WI38 (cell line): ENCODE measurements around the gene HECTD1.

Experiments
- H3K4me3 ChIP-seq: 2 replicates; pipeline ENCODE4 v1.5.1; 2011; ENCODE audit warnings: low read depth, mild to moderate bottlenecking, control low read depth, low read length
- TF ChIP-seq, protein P1 (sequence below): IDR thresholded peaks from 2 replicates; pipeline ENCODE4 v1.5.1; 2012; ENCODE audit warnings: low read depth, mild to moderate bottlenecking, control low read depth, low read length

The HECTD1 gene

DNA sequence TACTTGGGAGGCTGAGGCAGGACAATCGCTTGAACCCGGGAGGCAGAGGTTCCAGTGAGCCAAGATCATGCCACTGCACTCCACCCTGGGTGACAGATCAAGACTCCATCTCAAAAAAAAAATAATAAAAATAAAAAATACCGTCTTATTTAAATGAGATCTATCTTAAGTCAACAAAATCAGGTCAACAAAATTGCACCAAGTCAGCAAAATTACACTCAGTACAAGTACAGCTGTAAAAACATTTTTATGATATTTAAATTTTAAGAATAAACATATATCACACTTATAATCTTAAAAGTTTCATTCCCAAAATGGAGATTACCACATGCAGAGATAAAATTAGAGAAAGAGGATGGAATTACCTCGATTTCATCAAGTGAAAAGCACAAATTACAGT lies 33.2 kb downstream of the HECTD1 start:
- TF ChIP-seq, protein P1, sequence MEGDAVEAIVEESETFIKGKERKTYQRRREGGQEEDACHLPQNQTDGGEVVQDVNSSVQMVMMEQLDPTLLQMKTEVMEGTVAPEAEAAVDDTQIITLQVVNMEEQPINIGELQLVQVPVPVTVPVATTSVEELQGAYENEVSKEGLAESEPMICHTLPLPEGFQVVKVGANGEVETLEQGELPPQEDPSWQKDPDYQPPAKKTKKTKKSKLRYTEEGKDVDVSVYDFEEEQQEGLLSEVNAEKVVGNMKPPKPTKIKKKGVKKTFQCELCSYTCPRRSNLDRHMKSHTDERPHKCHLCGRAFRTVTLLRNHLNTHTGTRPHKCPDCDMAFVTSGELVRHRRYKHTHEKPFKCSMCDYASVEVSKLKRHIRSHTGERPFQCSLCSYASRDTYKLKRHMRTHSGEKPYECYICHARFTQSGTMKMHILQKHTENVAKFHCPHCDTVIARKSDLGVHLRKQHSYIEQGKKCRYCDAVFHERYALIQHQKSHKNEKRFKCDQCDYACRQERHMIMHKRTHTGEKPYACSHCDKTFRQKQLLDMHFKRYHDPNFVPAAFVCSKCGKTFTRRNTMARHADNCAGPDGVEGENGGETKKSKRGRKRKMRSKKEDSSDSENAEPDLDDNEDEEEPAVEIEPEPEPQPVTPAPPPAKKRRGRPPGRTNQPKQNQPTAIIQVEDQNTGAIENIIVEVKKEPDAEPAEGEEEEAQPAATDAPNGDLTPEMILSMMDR: no peak
- H3K4me3 ChIP-seq: no peak overlapping the region

- H3K4me3 ChIP-seq: no peak overlapping the region
- TF ChIP-seq, protein P1: no peak
Observed at GRCh38 chr14:31173120-31173837, 34.3 kb downstream of the HECTD1 start.

GRCh38 chr14:31172084-31172483 lies 35.5 kb downstream of the HECTD1 start:
- H3K4me3 ChIP-seq: no peak overlapping the region
- TF ChIP-seq, protein P1: no peak

- TF ChIP-seq, protein P1: no peak
- no peak overlapping the region for H3K4me3 ChIP-seq
Observed at GRCh38 chr14:31170411-31170810, 37.2 kb downstream of the HECTD1 start.

DNA sequence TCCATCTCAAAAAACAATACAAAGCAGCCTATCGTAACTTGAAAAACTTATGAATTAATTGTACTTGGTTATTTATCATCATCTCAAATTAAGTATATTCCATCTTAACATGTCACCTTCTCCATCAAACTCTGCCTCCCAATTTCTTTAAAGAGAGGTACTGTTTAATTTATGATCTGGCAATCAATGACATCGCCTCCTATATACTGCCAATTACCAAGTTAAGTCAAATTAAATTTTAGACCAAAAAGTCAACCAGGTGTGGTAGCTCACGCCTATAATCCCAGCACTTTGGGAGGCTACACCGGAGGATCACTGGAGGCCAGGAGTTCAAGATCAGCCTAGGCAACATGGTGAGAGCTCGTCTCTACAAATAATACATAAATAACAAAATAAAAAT lies 37.7 kb downstream of the HECTD1 start:
- no peak overlapping the region for H3K4me3 ChIP-seq
- TF ChIP-seq, protein P1: no peak

GRCh38 chr14:31167032-31167431 lies 40.6 kb downstream of the HECTD1 start:
- TF ChIP-seq, protein P1: no peak
- no peak overlapping the region for H3K4me3 ChIP-seq

DNA sequence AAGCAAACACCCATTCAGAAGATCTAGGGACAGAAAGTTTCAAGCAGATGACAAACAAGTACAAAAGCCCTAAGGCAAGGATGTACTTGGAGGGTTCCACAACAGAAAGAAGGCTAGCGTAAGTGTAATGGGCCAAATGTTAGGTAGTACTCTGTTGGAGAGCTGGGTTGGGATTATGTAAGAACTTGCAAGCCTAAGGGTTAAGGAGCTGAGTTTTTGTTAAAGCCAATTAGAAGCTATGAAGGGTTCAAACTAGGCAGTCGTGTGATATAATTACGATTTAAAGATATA lies 41.4 kb downstream of the HECTD1 start:
- no peak overlapping the region for H3K4me3 ChIP-seq
- TF ChIP-seq, protein P1: no peak
